GM21528 (cell line): Measurements from ENCODE around the gene SORCS1.

Experiments used
- ATAC-seq: cut with Tn5 transposase; IDR thresholded peaks from one replicate; pipeline ENCODE4 v1.9.1; 2021; ENCODE audit warnings: mild to moderate bottlenecking, moderate library complexity; ENCODE audit not compliant: unreplicated experiment, low FRiP score

The SORCS1 gene

GRCh38 chr10:107163881-107164861 lies at the start of gene SORCS1:
SORCS1 (minus strand) TSS chr10:107164706.
- no peak for ATAC-seq

GRCh38 chr10:107214261-107214660 lies 49.8 kb upstream of the SORCS1 start:
- ATAC-seq = no peak

- ATAC-seq = no peak
These were observed 49.4 kb upstream of the SORCS1 start for GRCh38 chr10:107213861-107214260.

- ATAC-seq = no peak
These were observed 42.3 kb upstream of the SORCS1 start for GRCh38 chr10:107206833-107207232.

- ATAC-seq = no peak
These were observed 5.0 kb upstream of the SORCS1 start for GRCh38 chr10:107169516-107169915.

GRCh38 chr10:107168738-107169137 lies 4.2 kb upstream of the SORCS1 start:
- ATAC-seq = no peak

GRCh38 chr10:107166403-107166802 lies 1.9 kb upstream of the SORCS1 start:
- ATAC-seq = no peak

- no peak for ATAC-seq
These were observed 486 bp upstream of the SORCS1 start for GRCh38 chr10:107164992-107165391.

GRCh38 chr10:107163076-107163855 lies 1.2 kb downstream of the SORCS1 start:
- ATAC-seq = no peak

GRCh38 chr10:107160866-107161265 lies 3.6 kb downstream of the SORCS1 start:
- ATAC-seq = no peak

- ATAC-seq = no peak
These were observed 4.6 kb downstream of the SORCS1 start for GRCh38 chr10:107159871-107160270.

- ATAC-seq = no peak
These were observed 7.4 kb downstream of the SORCS1 start for GRCh38 chr10:107157071-107157470.

- ATAC-seq = no peak
These were observed 12.4 kb downstream of the SORCS1 start for GRCh38 chr10:107152087-107152486.

- no peak for ATAC-seq
These were observed 15.6 kb downstream of the SORCS1 start for GRCh38 chr10:107148906-107149305.

- ATAC-seq = no peak
These were observed 20.0 kb downstream of the SORCS1 start for GRCh38 chr10:107144490-107144889.

GRCh38 chr10:107141524-107142061 lies 22.9 kb downstream of the SORCS1 start:
- no peak for ATAC-seq

- ATAC-seq = no peak
These were observed 25.3 kb downstream of the SORCS1 start for GRCh38 chr10:107139237-107139636.

- ATAC-seq = no peak
These were observed 30.9 kb downstream of the SORCS1 start for GRCh38 chr10:107133656-107134055.

- ATAC-seq = no peak
These were observed 35.5 kb downstream of the SORCS1 start for GRCh38 chr10:107129000-107129399.

GRCh38 chr10:107126512-107127065 lies 37.9 kb downstream of the SORCS1 start:
- no peak for ATAC-seq

GRCh38 chr10:107122703-107123102 lies 41.8 kb downstream of the SORCS1 start:
- no peak for ATAC-seq
